IMR-90 (cell line): ENCODE results near the gene GGCT. TPM values are rescaled to one million over a fixed set of nuclear protein-coding genes. Genes with fewer than 3 reads are reported as not detected.
"Not testable (repeated sequence)": the region's sequence is repeated elsewhere in the genome, so short reads cannot be mapped to it uniquely, and the experiment has no call there.

Source experiments
- ATAC-seq: fragments of 200-7000 bp; cut with Tn5 transposase; 2 replicates; pipeline ENCODE4 v1.9.1; 2020; ENCODE audit warnings: low read depth, mild to moderate bottlenecking, moderate library complexity
- BruUV-seq: library from RNA; stranded (reverse); fragments of 400-500 nt; replicated peaks from 2 replicates; lab custom pipeline; 2021; lab: Mats Ljungman, UMichigan
- CTCF ChIA-PET: fragments of 300-600 bp; formaldehyde crosslinking; extraction: SDS; loops from one replicate; lab custom pipeline; 2021; ENCODE audit warnings: antibody characterized with exemption; lab: Yijun Ruan, JAX
- POLR2A ChIA-PET: fragments of 300-600 bp; sonication (Branson Sonifier 250); formaldehyde crosslinking; loops from one replicate; lab custom pipeline; 2022; ENCODE audit warnings: antibody characterized with exemption; ENCODE audit not compliant: unreplicated experiment; lab: Charles Lee
- DNase-seq: peaks from one replicate; pipeline ENCODE4 v3.0.0; 2013
- H2AFZ ChIP-seq: replicated peaks from 2 replicates; pipeline ENCODE3; 2013; ENCODE audit warnings: low read length, mild to moderate bottlenecking; ENCODE audit not compliant: poor library complexity
- H2AK5ac ChIP-seq: 2 replicates; pipeline ENCODE4 v1.6.1; 2013; ENCODE audit warnings: low read depth, low read length, inconsistent platforms
- H2AK9ac ChIP-seq: replicated peaks from 2 replicates; pipeline ENCODE3; 2013; ENCODE audit warnings: mild to moderate bottlenecking, low read depth, low read length, moderate library complexity; ENCODE audit not compliant: poor library complexity
- H2BK120ac ChIP-seq: 2 replicates; pipeline ENCODE4 v1.6.1; 2013; ENCODE audit warnings: low read depth, low read length, inconsistent platforms
- H2BK15ac ChIP-seq: 3 replicates; pipeline ENCODE4 v1.6.1; 2013; ENCODE audit warnings: low read depth, low read length, inconsistent platforms
- H2BK20ac ChIP-seq: 2 replicates; pipeline ENCODE4 v1.6.1; 2013; ENCODE audit warnings: low read depth, mild to moderate bottlenecking, inconsistent platforms, low read length, moderate library complexity
- H2BK5ac ChIP-seq: 2 replicates; pipeline ENCODE4 v1.6.1; 2013; ENCODE audit warnings: mild to moderate bottlenecking, low read depth, low read length, inconsistent platforms; ENCODE audit not compliant: poor library complexity, severe bottlenecking
- H3K14ac ChIP-seq: replicated peaks from 2 replicates; pipeline ENCODE4 v1.6.1; 2013; ENCODE audit warnings: low read depth, low read length, inconsistent platforms
- H3K18ac ChIP-seq: 2 replicates; pipeline ENCODE4 v1.6.1; 2013; ENCODE audit warnings: low read depth, low read length, control low read depth
- H3K23ac ChIP-seq: 2 replicates; pipeline ENCODE4 v1.6.1; 2013; ENCODE audit warnings: low read depth, low read length, inconsistent platforms
- H3K27ac ChIP-seq: 2 replicates; pipeline ENCODE4 v1.5.1; 2013; ENCODE audit warnings: mild to moderate bottlenecking, control low read depth, low read length; ENCODE audit not compliant: insufficient read depth
- H3K27me3 ChIP-seq: 2 replicates; pipeline ENCODE4 v1.6.1; 2013; ENCODE audit warnings: low read length; ENCODE audit not compliant: control insufficient read depth, insufficient read depth
- H3K36me3 ChIP-seq: 2 replicates; pipeline ENCODE4 v1.6.1; 2013; ENCODE audit warnings: low read length, mixed read lengths; ENCODE audit not compliant: control insufficient read depth, insufficient read depth
- H3K4ac ChIP-seq: 2 replicates; pipeline ENCODE4 v1.6.1; 2013; ENCODE audit warnings: low read depth, low read length, inconsistent platforms
- H3K4me1 ChIP-seq: 2 replicates; pipeline ENCODE4 v1.6.1; 2013; ENCODE audit warnings: low read length, mixed read lengths; ENCODE audit not compliant: control insufficient read depth, insufficient read depth
- H3K4me2 ChIP-seq: 2 replicates; pipeline ENCODE4 v1.6.1; 2013; ENCODE audit warnings: low read depth, mild to moderate bottlenecking, control low read depth, low read length, moderate library complexity
- H3K4me3 ChIP-seq: 2 replicates; pipeline ENCODE4 v1.5.1; 2013; ENCODE audit warnings: low read depth, mild to moderate bottlenecking, control low read depth, low read length, moderate library complexity; ENCODE audit not compliant: insufficient read depth
- H3K56ac ChIP-seq: 2 replicates; pipeline ENCODE4 v1.6.1; 2013; ENCODE audit warnings: low read length, inconsistent platforms; ENCODE audit not compliant: insufficient read depth; ENCODE audit errors: extremely low read depth
- H3K79me1 ChIP-seq, 2 experiments: 2 replicates each; pipeline ENCODE4 v1.6.1; 2013; ENCODE audit warnings: low read length in 2 of 2, inconsistent platforms in 1 of 2, low read depth in 1 of 2
- H3K9ac ChIP-seq: 2 replicates; pipeline ENCODE4 v1.6.1; 2013; ENCODE audit warnings: low read depth, low read length, control low read depth
- H3K9me1 ChIP-seq: 2 replicates; pipeline ENCODE4 v1.6.1; 2013; ENCODE audit warnings: low read length, inconsistent platforms; ENCODE audit not compliant: insufficient read depth
- H3K9me3 ChIP-seq: 2 replicates; pipeline ENCODE4 v1.6.1; 2013; ENCODE audit warnings: low read length; ENCODE audit not compliant: control insufficient read depth, insufficient read depth
- H4K20me1 ChIP-seq: 2 replicates; pipeline ENCODE4 v1.6.1; 2013; ENCODE audit warnings: low read length, inconsistent platforms; ENCODE audit not compliant: insufficient read depth
- H4K5ac ChIP-seq: 2 replicates; pipeline ENCODE4 v1.6.1; 2013; ENCODE audit warnings: mild to moderate bottlenecking, low read depth, low read length, control low read depth
- H4K8ac ChIP-seq, 2 experiments: 2 replicates each; pipeline ENCODE4 v1.6.1; 2013; ENCODE audit warnings: low read depth in 2 of 2, low read length in 2 of 2, control low read depth in 1 of 2, inconsistent platforms in 1 of 2
- H4K91ac ChIP-seq: 2 replicates; pipeline ENCODE4 v1.6.1; 2013; ENCODE audit warnings: low read depth, low read length, inconsistent platforms; ENCODE audit not compliant: insufficient read depth
- WGBS, 2 experiments: methylation state at CpG; one replicate each; pipeline versions ENCODE4 v1.1.5 to v1.1.7; 2013; ENCODE audit warnings: missing lambda C conversion rate in 2 of 2; ENCODE audit not compliant: insufficient read length in 1 of 2; ENCODE audit errors: extremely low coverage in 2 of 2; 5-methylcytosine and 5-hydroxymethylcytosine counted together
- dilution Hi-C: fragments of 300-500 bp; cut with HindIII; formaldehyde crosslinking; loops from one replicate; pipeline ENCODE4 v1.14.3; 2018; ENCODE audit warnings: low sequenced_read_pairs; ENCODE audit not compliant: unreplicated experiment
- in situ Hi-C: fragments of 300-500 bp; cut with MboI; formaldehyde crosslinking; loops from 3 replicates; pipeline ENCODE4 v1.14.3; 2019; ENCODE audit warnings: low sequenced_read_pairs, inconsistent platforms, mixed read lengths
- intact Hi-C: fragments of 100-400 bp; cut with micrococcal nuclease; formaldehyde crosslinking; loops from 2 replicates; pipeline ENCODE4 v1.10.0; 2022
- polyA plus RNA-seq, 3 experiments: library from polyadenylated mRNA; depleted of rRNA; stranded (reverse); fragments of >200 nt; gene quantifications; 2 replicates each; pipeline ENCODE4 v1.2.3, GENCODE V29; 2012; ENCODE audit warnings: low replicate concordance in 1 of 3
- total RNA-seq: library from RNA; depleted of rRNA; stranded (reverse); fragments of >200 nt; gene quantifications from 2 replicates; pipeline ENCODE4 v1.2.3, GENCODE V29; 2012

The GGCT gene
- total and polyA plus RNA-seq, 2 of the 4 experiments (the other 2 are of a cell fraction): 12.0 to 18.6 TPM

DNA sequence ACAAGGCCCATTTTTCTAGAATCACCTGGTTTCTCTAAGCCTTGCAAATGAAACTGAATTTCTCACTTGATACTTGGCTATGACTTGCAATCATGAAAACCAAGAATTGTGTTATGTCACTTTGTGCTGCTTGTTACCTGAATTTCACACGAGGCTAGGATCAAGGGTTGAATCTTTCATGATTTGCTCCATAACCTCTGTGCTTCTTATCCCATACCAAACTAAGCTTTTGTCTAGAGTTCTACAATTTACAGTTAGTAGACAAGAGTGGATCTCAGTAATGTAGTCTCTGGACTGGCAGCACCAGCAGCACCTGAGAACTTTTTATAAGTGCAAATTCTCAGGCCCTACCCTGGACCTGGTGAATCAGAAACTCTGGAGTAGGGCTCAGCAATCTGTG lies 22.7 kb upstream of the GGCT start:
- H3K9me3 ChIP-seq, H3K23ac ChIP-seq, in situ Hi-C loops, dilution Hi-C loops, H3K4me1 ChIP-seq, H3K27ac ChIP-seq, H2BK20ac ChIP-seq, H4K8ac ChIP-seq, H3K56ac ChIP-seq, intact Hi-C loops, H2AFZ ChIP-seq, H3K79me1 ChIP-seq, H4K91ac ChIP-seq, H3K36me3 ChIP-seq, H2AK9ac ChIP-seq, H4K20me1 ChIP-seq, H2BK5ac ChIP-seq, DNase-seq, H3K27me3 ChIP-seq, CTCF ChIA-PET, H2AK5ac ChIP-seq, H3K14ac ChIP-seq, H3K4me2 ChIP-seq, ATAC-seq, BruUV-seq, H4K5ac ChIP-seq, H2BK120ac ChIP-seq, H3K18ac ChIP-seq, H3K9me1 ChIP-seq, H3K4ac ChIP-seq, H3K4me3 ChIP-seq, H2BK15ac ChIP-seq, H3K9ac ChIP-seq: not testable (repeated sequence)
- WGBS, 2 experiments: no CpG with 5 or more reads among the region's 1 CpG
- POLR2A ChIA-PET: interaction anchor here (0.6 kb wide), 1 partner anchor 56 kb away, joined by 3 read pairs; no protein-coding TSS in a partner anchor
